Measurements from ENCODE around the gene WSB1. TPM values are rescaled to one million over a fixed set of nuclear protein-coding genes. Genes with fewer than 3 reads are reported as not detected.
"Not testable (repeated sequence)": the region's sequence is repeated elsewhere in the genome, so short reads cannot be mapped to it uniquely, and the experiment has no call there.

Gene WSB1
- total and polyA plus RNA-seq, 5 donors from 2014 or later, result 176 to 280 (median 190) TPM

- not testable (repeated sequence) for H3K27ac Mint-ChIP-seq; H3K4me1 Mint-ChIP-seq; H3K9me3 Mint-ChIP-seq; H3K27ac ChIP-seq (ENCODE audit: insufficient read depth, low read length, poor library complexity, severe bottlenecking); H3K27me3 Mint-ChIP-seq; H3K4me1 ChIP-seq (ENCODE audit: control insufficient read depth, insufficient read depth, low read length, poor library complexity, severe bottlenecking); H3K27me3 ChIP-seq (ENCODE audit: control insufficient read depth, insufficient read depth, low read length); H3K4me3 Mint-ChIP-seq; ATAC-seq (ENCODE audit: low read depth in 2 of 2); H3K9me3 ChIP-seq (ENCODE audit: control insufficient read depth in 2 of 2, low read length in 2 of 2); H3K4me3 ChIP-seq (ENCODE audit: low read depth, low read length); DNase-seq; H3K36me3 Mint-ChIP-seq; H3K36me3 ChIP-seq (ENCODE audit: control insufficient read depth, insufficient read depth, low read length)
Measured at GRCh38 chr17:27254802-27255201, 39.1 kb upstream of the WSB1 start.

- no peaks in the 10 kb centered on the region for H3K4me1 ChIP-seq (ENCODE audit: control insufficient read depth, insufficient read depth, low read length, poor library complexity, severe bottlenecking)
- Mint-ChIP-seq H3K27me3 (no peaks in the 10 kb centered on the region), H3K9me3 (peaks cover 0 to 3% (median 0%) of the 10 kb centered on the region in 7 donors), H3K27ac (no peak overlapping the region), H3K4me1 (no peaks in the 10 kb centered on the region), H3K36me3 (no peaks in the 10 kb centered on the region), H3K4me3 (no peak overlapping the region)
- H3K9me3 ChIP-seq (ENCODE audit: control insufficient read depth in 2 of 2, low read length in 2 of 2), result no peaks in the 10 kb centered on the region
- ATAC-seq (ENCODE audit: low read depth in 2 of 2), result no peak
- H3K27me3 ChIP-seq (ENCODE audit: control insufficient read depth, insufficient read depth, low read length), result no peaks in the 10 kb centered on the region
- no peak for DNase-seq
- no peak overlapping the region for H3K27ac ChIP-seq (ENCODE audit: insufficient read depth, low read length, poor library complexity, severe bottlenecking)
- no peaks in the 10 kb centered on the region for H3K36me3 ChIP-seq (ENCODE audit: control insufficient read depth, insufficient read depth, low read length)
- no peak overlapping the region for H3K4me3 ChIP-seq (ENCODE audit: low read depth, low read length)
Measured at GRCh38 chr17:27256225-27257030, 37.5 kb upstream of the WSB1 start.

- Mint-ChIP-seq H3K9me3 (peaks cover 0 to 3% (median 0%) of the 10 kb centered on the region in 7 donors), H3K27me3 (no peaks in the 10 kb centered on the region), H3K4me3 (no peak overlapping the region), H3K27ac (no peak overlapping the region), H3K36me3 (no peaks in the 10 kb centered on the region), H3K4me1 (no peaks in the 10 kb centered on the region)
- Histone ChIP-seq H3K4me1 (ENCODE audit: control insufficient read depth, insufficient read depth, low read length, poor library complexity, severe bottlenecking) (no peaks in the 10 kb centered on the region), H3K36me3 (ENCODE audit: control insufficient read depth, insufficient read depth, low read length) (no peaks in the 10 kb centered on the region), H3K4me3 (ENCODE audit: low read depth, low read length) (no peak overlapping the region), H3K27ac (ENCODE audit: insufficient read depth, low read length, poor library complexity, severe bottlenecking) (no peak overlapping the region), H3K27me3 (ENCODE audit: control insufficient read depth, insufficient read depth, low read length) (no peaks in the 10 kb centered on the region), H3K9me3 (ENCODE audit: control insufficient read depth in 2 of 2, low read length in 2 of 2) (no peaks in the 10 kb centered on the region)
- DNase-seq (no peak), ATAC-seq (ENCODE audit: low read depth in 2 of 2) (no peak)
Measured at GRCh38 chr17:27257031-27257357, 36.9 kb upstream of the WSB1 start.

GRCh38 chr17:27259356-27259755 is 34.6 kb upstream of the WSB1 start:
- H3K27ac Mint-ChIP-seq, result no peak overlapping the region
- no peaks in the 10 kb centered on the region for H3K36me3 ChIP-seq (ENCODE audit: control insufficient read depth, insufficient read depth, low read length)
- no peak overlapping the region for H3K4me3 ChIP-seq (ENCODE audit: low read depth, low read length)
- DNase-seq (no peak), ATAC-seq (ENCODE audit: low read depth in 2 of 2) (no peak)
- H3K36me3 Mint-ChIP-seq, result no peaks in the 10 kb centered on the region
- no peaks in the 10 kb centered on the region for H3K4me1 ChIP-seq (ENCODE audit: control insufficient read depth, insufficient read depth, low read length, poor library complexity, severe bottlenecking)
- H3K4me1 Mint-ChIP-seq, result no peaks in the 10 kb centered on the region
- H3K9me3 Mint-ChIP-seq, result peaks cover 0 to 2% (median 0%) of the 10 kb centered on the region in 7 donors
- H3K27me3 Mint-ChIP-seq, result peaks cover 6% of the 10 kb centered on the region
- no peak overlapping the region for H3K27ac ChIP-seq (ENCODE audit: insufficient read depth, low read length, poor library complexity, severe bottlenecking)
- H3K4me3 Mint-ChIP-seq, result no peak overlapping the region
- no peaks in the 10 kb centered on the region for H3K9me3 ChIP-seq (ENCODE audit: control insufficient read depth in 2 of 2, low read length in 2 of 2)
- H3K27me3 ChIP-seq (ENCODE audit: control insufficient read depth, insufficient read depth, low read length), result no peaks in the 10 kb centered on the region

- Mint-ChIP-seq H3K4me3 (no peak overlapping the region), H3K9me3 (peaks cover 0 to 2% (median 0%) of the 10 kb centered on the region in 7 donors), H3K4me1 (no peaks in the 10 kb centered on the region), H3K36me3 (no peaks in the 10 kb centered on the region), H3K27ac (no peak overlapping the region), H3K27me3 (peaks cover 18% of the 10 kb centered on the region)
- H3K4me1 ChIP-seq (ENCODE audit: control insufficient read depth, insufficient read depth, low read length, poor library complexity, severe bottlenecking), result no peaks in the 10 kb centered on the region
- DNase-seq (no peak), ATAC-seq (ENCODE audit: low read depth in 2 of 2) (no peak)
- no peak overlapping the region for H3K4me3 ChIP-seq (ENCODE audit: low read depth, low read length)
- no peaks in the 10 kb centered on the region for H3K27me3 ChIP-seq (ENCODE audit: control insufficient read depth, insufficient read depth, low read length)
- H3K27ac ChIP-seq (ENCODE audit: insufficient read depth, low read length, poor library complexity, severe bottlenecking), result no peak overlapping the region
- no peaks in the 10 kb centered on the region for H3K36me3 ChIP-seq (ENCODE audit: control insufficient read depth, insufficient read depth, low read length)
- H3K9me3 ChIP-seq (ENCODE audit: control insufficient read depth in 2 of 2, low read length in 2 of 2), result no peaks in the 10 kb centered on the region
Measured at GRCh38 chr17:27263386-27263785, 30.5 kb upstream of the WSB1 start.

GRCh38 chr17:27264068-27264812 is 29.7 kb upstream of the WSB1 start:
- Mint-ChIP-seq H3K9me3 (peaks cover 0 to 2% (median 0%) of the 10 kb centered on the region in 7 donors), H3K27ac (no peak overlapping the region), H3K27me3 (peaks cover 23% of the 10 kb centered on the region), H3K4me3 (no peak overlapping the region), H3K4me1 (no peaks in the 10 kb centered on the region), H3K36me3 (no peaks in the 10 kb centered on the region)
- Histone ChIP-seq H3K36me3 (ENCODE audit: control insufficient read depth, insufficient read depth, low read length) (no peaks in the 10 kb centered on the region), H3K27ac (ENCODE audit: insufficient read depth, low read length, poor library complexity, severe bottlenecking) (no peak overlapping the region), H3K9me3 (ENCODE audit: control insufficient read depth in 2 of 2, low read length in 2 of 2) (no peaks in the 10 kb centered on the region), H3K4me1 (ENCODE audit: control insufficient read depth, insufficient read depth, low read length, poor library complexity, severe bottlenecking) (no peaks in the 10 kb centered on the region), H3K4me3 (ENCODE audit: low read depth, low read length) (no peak overlapping the region), H3K27me3 (ENCODE audit: control insufficient read depth, insufficient read depth, low read length) (no peaks in the 10 kb centered on the region)
- DNase-seq, result no peak
- ATAC-seq (ENCODE audit: low read depth in 2 of 2), result no peak

- Histone ChIP-seq H3K4me3 (ENCODE audit: low read depth, low read length) (no peak overlapping the region), H3K4me1 (ENCODE audit: control insufficient read depth, insufficient read depth, low read length, poor library complexity, severe bottlenecking) (no peaks in the 10 kb centered on the region), H3K27ac (ENCODE audit: insufficient read depth, low read length, poor library complexity, severe bottlenecking) (no peak overlapping the region), H3K9me3 (ENCODE audit: control insufficient read depth in 2 of 2, low read length in 2 of 2) (no peaks in the 10 kb centered on the region), H3K36me3 (ENCODE audit: control insufficient read depth, insufficient read depth, low read length) (no peaks in the 10 kb centered on the region), H3K27me3 (ENCODE audit: control insufficient read depth, insufficient read depth, low read length) (peaks cover 4% of the 10 kb centered on the region)
- no peak for ATAC-seq (ENCODE audit: low read depth in 2 of 2)
- Mint-ChIP-seq H3K27me3 (peaks cover 24% of the 10 kb centered on the region), H3K9me3 (no peaks in the 10 kb centered on the region), H3K27ac (no peak overlapping the region), H3K36me3 (no peaks in the 10 kb centered on the region), H3K4me1 (no peaks in the 10 kb centered on the region), H3K4me3 (no peak overlapping the region)
- no peak for DNase-seq
Measured at GRCh38 chr17:27265333-27265732, 28.6 kb upstream of the WSB1 start.

GRCh38 chr17:27266228-27266627 is 27.7 kb upstream of the WSB1 start:
- no peak overlapping the region for H3K4me3 ChIP-seq (ENCODE audit: low read depth, low read length)
- H3K4me1 ChIP-seq (ENCODE audit: control insufficient read depth, insufficient read depth, low read length, poor library complexity, severe bottlenecking), result no peaks in the 10 kb centered on the region
- Mint-ChIP-seq H3K4me1 (no peaks in the 10 kb centered on the region), H3K36me3 (no peaks in the 10 kb centered on the region), H3K27me3 (peaks cover 24% of the 10 kb centered on the region), H3K27ac (no peak overlapping the region), H3K9me3 (no peaks in the 10 kb centered on the region), H3K4me3 (no peak overlapping the region)
- H3K27ac ChIP-seq (ENCODE audit: insufficient read depth, low read length, poor library complexity, severe bottlenecking), result no peak overlapping the region
- no peaks in the 10 kb centered on the region for H3K9me3 ChIP-seq (ENCODE audit: control insufficient read depth in 2 of 2, low read length in 2 of 2)
- DNase-seq (no peak), ATAC-seq (ENCODE audit: low read depth in 2 of 2) (no peak)
- H3K27me3 ChIP-seq (ENCODE audit: control insufficient read depth, insufficient read depth, low read length), result peaks cover 4% of the 10 kb centered on the region
- no peaks in the 10 kb centered on the region for H3K36me3 ChIP-seq (ENCODE audit: control insufficient read depth, insufficient read depth, low read length)

Measured in CD4-positive, CD25-positive, alpha-beta regulatory T cell (primary cell).